ENCODE data around the gene AEBP1. TPM values are rescaled to one million over a fixed set of nuclear protein-coding genes. Genes with fewer than 3 reads are reported as not detected.

Gene AEBP1
- total and polyA plus RNA-seq, 9 of the 15 experiments (the other 6 are each of a cell fraction or from before 2014, with no cell fraction given), result 0.03 to 0.78 (median 0.30) TPM; not detected in 2

DNA sequence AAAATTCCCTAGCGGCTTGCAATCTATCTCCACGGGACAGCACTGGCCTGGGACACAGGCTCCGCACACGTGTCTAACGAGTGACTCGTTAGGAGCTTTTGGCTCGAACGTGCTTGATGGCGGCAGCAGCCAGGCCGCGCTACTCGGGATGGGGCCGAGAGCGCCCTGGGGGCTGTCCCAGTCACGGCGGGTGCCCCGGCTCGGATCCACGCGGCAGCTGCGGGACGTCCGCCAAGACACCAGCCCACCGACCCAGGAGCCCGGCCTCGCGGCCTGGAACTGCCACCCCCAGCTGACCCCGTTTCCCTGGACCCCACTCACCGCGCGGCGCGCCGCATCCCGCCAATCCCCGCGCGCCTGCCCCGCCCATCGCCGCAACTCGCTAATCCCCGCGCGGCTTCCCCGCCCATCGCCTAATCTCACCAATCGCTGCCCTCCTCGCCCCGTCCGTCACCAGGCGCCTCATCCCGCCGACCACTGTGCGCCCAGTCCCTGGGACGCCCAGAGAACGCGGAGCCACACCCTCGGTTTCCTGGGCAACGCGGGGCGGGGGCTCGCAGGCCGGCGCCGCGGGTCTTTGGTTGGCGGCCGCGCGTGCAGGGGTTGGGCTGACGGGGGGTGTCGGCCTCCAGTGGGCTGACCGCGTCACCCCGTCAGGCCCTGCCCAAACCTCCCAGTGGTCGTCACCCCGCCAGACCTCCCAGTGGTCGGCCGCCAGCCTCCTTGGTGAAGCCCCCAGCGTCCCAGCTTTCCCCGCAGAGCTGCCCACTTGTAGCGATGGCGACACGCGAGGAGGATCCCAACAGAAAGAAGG is 19.3 kb downstream of the AEBP1 start, which contains the start of gene POLD2 (continued):
- TF ChIP-seq ETV6 (IDR thresholded peaks at IDR 0.05; ENCODE audit: borderline replicate concordance in 1 of 2, low read depth in 2 of 2, low read length in 1 of 2) (no peak), ETV6 (CRISPR knock-in tag; IDR thresholded peaks at IDR 0.05; ENCODE audit: borderline replicate concordance) (no peak), PHTF2 (CRISPR knock-in tag; IDR thresholded peaks at IDR 0.05) (no peak), FOS (IDR thresholded peaks at IDR 0.05; ENCODE audit: extremely low read depth, insufficient read length) (peak; percentile 65), EP400 (IDR thresholded peaks at IDR 0.05) (peak; percentile 99), FOXM1 (IDR thresholded peaks at IDR 0.05; ENCODE audit: low read depth) (no peak), FOXM1 (CRISPR knock-in tag; IDR thresholded peaks at IDR 0.05; ENCODE audit: low read depth) (peak; percentile 56; the same call in 1 of the 2 replicates), CHD1 (IDR thresholded peaks at IDR 0.05; ENCODE audit: low read length) (peak; percentile 31), SRF (CRISPR knock-in tag; IDR thresholded peaks at IDR 0.05) (peak in 1 of 2 experiments; percentile 38; a peak in 1 of 4 replicates), NRF1 (conservative IDR thresholded peaks at IDR 0.05 in 1 of 2, IDR thresholded peaks at IDR 0.05 in 1 of 2) (peak; percentile 87 to 88), PHF20 (IDR thresholded peaks at IDR 0.05; ENCODE audit: partially characterized antibody) (peak; percentile 76), IFI16 (CRISPR knock-in tag; IDR thresholded peaks at IDR 0.05) (no peak), DPF2 (IDR thresholded peaks at IDR 0.05) (no peak), ERF (CRISPR knock-in tag; IDR thresholded peaks at IDR 0.05) (peak; percentile 30; the same call in 1 of the 2 replicates), ZNF174 (CRISPR knock-in tag; IDR thresholded peaks at IDR 0.05) (no peak), TEAD1 (CRISPR knock-in tag; IDR thresholded peaks at IDR 0.05) (peak in 1 of 2 experiments; percentile 34; a peak in 1 of 4 replicates), RBFOX2 (IDR thresholded peaks at IDR 0.05; ENCODE audit: low read depth, low read length) (peak; percentile 94), HCFC1 (IDR thresholded peaks at IDR 0.05; ENCODE audit: low read depth, low read length) (peak; percentile 8; the same call in 1 of the 2 replicates)
- TF ChIP-seq, protein P1, sequence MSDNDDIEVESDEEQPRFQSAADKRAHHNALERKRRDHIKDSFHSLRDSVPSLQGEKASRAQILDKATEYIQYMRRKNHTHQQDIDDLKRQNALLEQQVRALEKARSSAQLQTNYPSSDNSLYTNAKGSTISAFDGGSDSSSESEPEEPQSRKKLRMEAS (CRISPR knock-in tag; IDR thresholded peaks at IDR 0.05), result peak; percentile 88
- TF ChIP-seq, protein P2, sequence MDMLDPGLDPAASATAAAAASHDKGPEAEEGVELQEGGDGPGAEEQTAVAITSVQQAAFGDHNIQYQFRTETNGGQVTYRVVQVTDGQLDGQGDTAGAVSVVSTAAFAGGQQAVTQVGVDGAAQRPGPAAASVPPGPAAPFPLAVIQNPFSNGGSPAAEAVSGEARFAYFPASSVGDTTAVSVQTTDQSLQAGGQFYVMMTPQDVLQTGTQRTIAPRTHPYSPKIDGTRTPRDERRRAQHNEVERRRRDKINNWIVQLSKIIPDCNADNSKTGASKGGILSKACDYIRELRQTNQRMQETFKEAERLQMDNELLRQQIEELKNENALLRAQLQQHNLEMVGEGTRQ (CRISPR knock-in tag; IDR thresholded peaks at IDR 0.05), result peak; percentile 7; the same call in 1 of the 2 replicates
- TF ChIP-seq, protein P3, sequence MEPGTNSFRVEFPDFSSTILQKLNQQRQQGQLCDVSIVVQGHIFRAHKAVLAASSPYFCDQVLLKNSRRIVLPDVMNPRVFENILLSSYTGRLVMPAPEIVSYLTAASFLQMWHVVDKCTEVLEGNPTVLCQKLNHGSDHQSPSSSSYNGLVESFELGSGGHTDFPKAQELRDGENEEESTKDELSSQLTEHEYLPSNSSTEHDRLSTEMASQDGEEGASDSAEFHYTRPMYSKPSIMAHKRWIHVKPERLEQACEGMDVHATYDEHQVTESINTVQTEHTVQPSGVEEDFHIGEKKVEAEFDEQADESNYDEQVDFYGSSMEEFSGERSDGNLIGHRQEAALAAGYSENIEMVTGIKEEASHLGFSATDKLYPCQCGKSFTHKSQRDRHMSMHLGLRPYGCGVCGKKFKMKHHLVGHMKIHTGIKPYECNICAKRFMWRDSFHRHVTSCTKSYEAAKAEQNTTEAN (CRISPR knock-in tag; IDR thresholded peaks at IDR 0.05), result no peak
- TF ChIP-seq, protein P4, sequence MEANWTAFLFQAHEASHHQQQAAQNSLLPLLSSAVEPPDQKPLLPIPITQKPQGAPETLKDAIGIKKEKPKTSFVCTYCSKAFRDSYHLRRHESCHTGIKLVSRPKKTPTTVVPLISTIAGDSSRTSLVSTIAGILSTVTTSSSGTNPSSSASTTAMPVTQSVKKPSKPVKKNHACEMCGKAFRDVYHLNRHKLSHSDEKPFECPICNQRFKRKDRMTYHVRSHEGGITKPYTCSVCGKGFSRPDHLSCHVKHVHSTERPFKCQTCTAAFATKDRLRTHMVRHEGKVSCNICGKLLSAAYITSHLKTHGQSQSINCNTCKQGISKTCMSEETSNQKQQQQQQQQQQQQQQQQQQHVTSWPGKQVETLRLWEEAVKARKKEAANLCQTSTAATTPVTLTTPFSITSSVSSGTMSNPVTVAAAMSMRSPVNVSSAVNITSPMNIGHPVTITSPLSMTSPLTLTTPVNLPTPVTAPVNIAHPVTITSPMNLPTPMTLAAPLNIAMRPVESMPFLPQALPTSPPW (CRISPR knock-in tag; IDR thresholded peaks at IDR 0.05), result peak; percentile 86
- TF ChIP-seq, protein P5, sequence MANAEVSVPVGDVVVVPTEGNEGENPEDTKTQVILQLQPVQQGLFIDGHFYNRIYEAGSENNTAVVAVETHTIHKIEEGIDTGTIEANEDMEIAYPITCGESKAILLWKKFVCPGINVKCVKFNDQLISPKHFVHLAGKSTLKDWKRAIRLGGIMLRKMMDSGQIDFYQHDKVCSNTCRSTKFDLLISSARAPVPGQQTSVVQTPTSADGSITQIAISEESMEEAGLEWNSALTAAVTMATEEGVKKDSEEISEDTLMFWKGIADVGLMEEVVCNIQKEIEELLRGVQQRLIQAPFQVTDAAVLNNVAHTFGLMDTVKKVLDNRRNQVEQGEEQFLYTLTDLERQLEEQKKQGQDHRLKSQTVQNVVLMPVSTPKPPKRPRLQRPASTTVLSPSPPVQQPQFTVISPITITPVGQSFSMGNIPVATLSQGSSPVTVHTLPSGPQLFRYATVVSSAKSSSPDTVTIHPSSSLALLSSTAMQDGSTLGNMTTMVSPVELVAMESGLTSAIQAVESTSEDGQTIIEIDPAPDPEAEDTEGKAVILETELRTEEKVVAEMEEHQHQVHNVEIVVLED (CRISPR knock-in tag; IDR thresholded peaks at IDR 0.05), result no peak
